ENCODE results near the gene MRPS18A. TPM values are rescaled to one million over a fixed set of nuclear protein-coding genes. Genes with fewer than 3 reads are reported as not detected.
A peak's percentile ranks its signal among the peaks of the same experiment; 100 is the strongest.

Gene MRPS18A
- total and polyA plus RNA-seq, 9 of the 15 experiments (the other 6 are each of a cell fraction or from before 2014, with no cell fraction given), result 87.5 to 243 (median 125) TPM

DNA sequence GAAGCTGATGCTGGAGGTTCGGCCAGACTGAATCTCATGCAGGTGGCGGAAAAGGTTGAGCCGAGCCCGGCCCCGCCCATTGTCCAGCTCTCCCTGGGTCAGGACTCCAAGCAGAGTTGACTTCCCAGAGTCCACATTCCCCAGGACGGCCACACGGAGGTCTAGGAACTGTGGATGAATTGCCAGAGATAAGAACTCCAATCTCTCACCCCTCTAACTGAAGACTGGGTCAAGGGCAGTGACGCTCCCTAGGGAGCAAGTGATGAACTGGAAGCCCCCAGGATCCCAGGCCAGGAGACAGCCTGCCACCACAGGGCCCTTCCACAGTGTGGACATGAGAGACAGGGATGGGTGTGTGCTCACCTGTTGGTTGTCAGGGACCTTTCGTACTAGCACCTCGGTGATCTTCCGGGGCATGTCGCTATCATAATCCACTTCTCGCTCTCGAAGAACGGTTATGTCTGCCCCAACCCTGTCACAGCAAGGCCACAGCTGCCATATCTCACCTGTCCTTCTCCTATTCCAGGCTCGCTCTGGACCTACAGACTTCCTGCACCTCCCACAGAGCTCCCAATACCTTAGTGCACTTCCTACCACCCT is 62.1 kb downstream of the MRPS18A start (continued):
- TF ChIP-seq, protein P1, sequence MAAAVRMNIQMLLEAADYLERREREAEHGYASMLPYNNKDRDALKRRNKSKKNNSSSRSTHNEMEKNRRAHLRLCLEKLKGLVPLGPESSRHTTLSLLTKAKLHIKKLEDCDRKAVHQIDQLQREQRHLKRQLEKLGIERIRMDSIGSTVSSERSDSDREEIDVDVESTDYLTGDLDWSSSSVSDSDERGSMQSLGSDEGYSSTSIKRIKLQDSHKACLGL (CRISPR knock-in tag; IDR thresholded peaks at IDR 0.05; ENCODE audit: borderline replicate concordance, poor library complexity, severe bottlenecking), result no peak
- TF ChIP-seq NCOA1 (IDR thresholded peaks at IDR 0.05; ENCODE audit: low read depth) (no peak), PHF8 (IDR thresholded peaks at IDR 0.05; ENCODE audit: borderline replicate concordance, low read length) (no peak), ZNF77 (CRISPR knock-in tag; IDR thresholded peaks at IDR 0.05) (no peak), ATF1 (CRISPR knock-in tag; IDR thresholded peaks at IDR 0.05) (no peak), ATF1 (tag; IDR thresholded peaks at IDR 0.05) (no peak), ZNF76 (CRISPR knock-in tag; IDR thresholded peaks at IDR 0.05; ENCODE audit: borderline replicate concordance) (no peak), NR3C1 (CRISPR knock-in tag; IDR thresholded peaks at IDR 0.05) (no peak), TRIM24 (IDR thresholded peaks at IDR 0.05) (no peak), ZNF174 (CRISPR knock-in tag; IDR thresholded peaks at IDR 0.05) (no peak), ZNF699 (CRISPR knock-in tag; IDR thresholded peaks at IDR 0.05; ENCODE audit: insufficient replicate concordance) (no peak), ZNF766 (CRISPR knock-in tag; conservative IDR thresholded peaks at IDR 0.05) (no peak), OTX1 (CRISPR knock-in tag; IDR thresholded peaks at IDR 0.05) (peak; percentile 81), ZFP30 (CRISPR knock-in tag; IDR thresholded peaks at IDR 0.05; ENCODE audit: borderline replicate concordance) (no peak)
- TF ChIP-seq, protein P2, sequence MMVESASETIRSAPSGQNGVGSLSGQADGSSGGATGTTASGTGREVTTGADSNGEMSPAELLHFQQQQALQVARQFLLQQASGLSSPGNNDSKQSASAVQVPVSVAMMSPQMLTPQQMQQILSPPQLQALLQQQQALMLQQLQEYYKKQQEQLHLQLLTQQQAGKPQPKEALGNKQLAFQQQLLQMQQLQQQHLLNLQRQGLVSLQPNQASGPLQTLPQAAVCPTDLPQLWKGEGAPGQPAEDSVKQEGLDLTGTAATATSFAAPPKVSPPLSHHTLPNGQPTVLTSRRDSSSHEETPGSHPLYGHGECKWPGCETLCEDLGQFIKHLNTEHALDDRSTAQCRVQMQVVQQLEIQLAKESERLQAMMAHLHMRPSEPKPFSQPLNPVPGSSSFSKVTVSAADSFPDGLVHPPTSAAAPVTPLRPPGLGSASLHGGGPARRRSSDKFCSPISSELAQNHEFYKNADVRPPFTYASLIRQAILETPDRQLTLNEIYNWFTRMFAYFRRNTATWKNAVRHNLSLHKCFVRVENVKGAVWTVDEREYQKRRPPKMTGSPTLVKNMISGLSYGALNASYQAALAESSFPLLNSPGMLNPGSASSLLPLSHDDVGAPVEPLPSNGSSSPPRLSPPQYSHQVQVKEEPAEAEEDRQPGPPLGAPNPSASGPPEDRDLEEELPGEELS (CRISPR knock-in tag; IDR thresholded peaks at IDR 0.05; ENCODE audit: borderline replicate concordance), result 0 out of 2 replicates have a peak, but pooled peaks have one; percentile 19
- TF ChIP-seq, protein P3, sequence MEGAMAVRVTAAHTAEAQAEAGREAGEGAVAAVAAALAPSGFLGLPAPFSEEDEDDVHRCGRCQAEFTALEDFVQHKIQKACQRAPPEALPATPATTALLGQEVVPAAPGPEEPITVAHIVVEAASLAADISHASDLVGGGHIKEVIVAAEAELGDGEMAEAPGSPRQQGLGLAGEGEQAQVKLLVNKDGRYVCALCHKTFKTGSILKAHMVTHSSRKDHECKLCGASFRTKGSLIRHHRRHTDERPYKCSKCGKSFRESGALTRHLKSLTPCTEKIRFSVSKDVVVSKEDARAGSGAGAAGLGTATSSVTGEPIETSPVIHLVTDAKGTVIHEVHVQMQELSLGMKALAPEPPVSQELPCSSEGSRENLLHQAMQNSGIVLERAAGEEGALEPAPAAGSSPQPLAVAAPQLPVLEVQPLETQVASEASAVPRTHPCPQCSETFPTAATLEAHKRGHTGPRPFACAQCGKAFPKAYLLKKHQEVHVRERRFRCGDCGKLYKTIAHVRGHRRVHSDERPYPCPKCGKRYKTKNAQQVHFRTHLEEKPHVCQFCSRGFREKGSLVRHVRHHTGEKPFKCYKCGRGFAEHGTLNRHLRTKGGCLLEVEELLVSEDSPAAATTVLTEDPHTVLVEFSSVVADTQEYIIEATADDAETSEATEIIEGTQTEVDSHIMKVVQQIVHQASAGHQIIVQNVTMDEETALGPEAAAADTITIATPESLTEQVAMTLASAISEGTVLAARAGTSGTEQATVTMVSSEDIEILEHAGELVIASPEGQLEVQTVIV (CRISPR knock-in tag; IDR thresholded peaks at IDR 0.05; ENCODE audit: borderline replicate concordance), result no peak
- TF ChIP-seq, protein P4, sequence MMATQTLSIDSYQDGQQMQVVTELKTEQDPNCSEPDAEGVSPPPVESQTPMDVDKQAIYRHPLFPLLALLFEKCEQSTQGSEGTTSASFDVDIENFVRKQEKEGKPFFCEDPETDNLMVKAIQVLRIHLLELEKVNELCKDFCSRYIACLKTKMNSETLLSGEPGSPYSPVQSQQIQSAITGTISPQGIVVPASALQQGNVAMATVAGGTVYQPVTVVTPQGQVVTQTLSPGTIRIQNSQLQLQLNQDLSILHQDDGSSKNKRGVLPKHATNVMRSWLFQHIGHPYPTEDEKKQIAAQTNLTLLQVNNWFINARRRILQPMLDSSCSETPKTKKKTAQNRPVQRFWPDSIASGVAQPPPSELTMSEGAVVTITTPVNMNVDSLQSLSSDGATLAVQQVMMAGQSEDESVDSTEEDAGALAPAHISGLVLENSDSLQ (IDR thresholded peaks at IDR 0.05), result no peak
- TF ChIP-seq, protein P5, sequence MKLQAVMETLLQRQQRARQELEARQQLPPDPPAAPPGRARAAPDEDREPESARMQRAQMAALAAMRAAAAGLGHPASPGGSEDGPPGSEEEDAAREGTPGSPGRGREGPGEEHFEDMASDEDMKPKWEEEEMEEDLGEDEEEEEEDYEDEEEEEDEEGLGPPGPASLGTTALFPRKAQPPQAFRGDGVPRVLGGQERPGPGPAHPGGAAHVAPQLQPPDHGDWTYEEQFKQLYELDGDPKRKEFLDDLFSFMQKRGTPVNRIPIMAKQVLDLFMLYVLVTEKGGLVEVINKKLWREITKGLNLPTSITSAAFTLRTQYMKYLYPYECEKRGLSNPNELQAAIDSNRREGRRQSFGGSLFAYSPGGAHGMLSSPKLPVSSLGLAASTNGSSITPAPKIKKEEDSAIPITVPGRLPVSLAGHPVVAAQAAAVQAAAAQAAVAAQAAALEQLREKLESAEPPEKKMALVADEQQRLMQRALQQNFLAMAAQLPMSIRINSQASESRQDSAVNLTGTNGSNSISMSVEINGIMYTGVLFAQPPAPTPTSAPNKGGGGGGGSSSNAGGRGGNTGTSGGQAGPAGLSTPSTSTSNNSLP (IDR thresholded peaks at IDR 0.05; ENCODE audit: borderline replicate concordance, low read depth, low read length), result no peak
- TF ChIP-seq, protein P6, sequence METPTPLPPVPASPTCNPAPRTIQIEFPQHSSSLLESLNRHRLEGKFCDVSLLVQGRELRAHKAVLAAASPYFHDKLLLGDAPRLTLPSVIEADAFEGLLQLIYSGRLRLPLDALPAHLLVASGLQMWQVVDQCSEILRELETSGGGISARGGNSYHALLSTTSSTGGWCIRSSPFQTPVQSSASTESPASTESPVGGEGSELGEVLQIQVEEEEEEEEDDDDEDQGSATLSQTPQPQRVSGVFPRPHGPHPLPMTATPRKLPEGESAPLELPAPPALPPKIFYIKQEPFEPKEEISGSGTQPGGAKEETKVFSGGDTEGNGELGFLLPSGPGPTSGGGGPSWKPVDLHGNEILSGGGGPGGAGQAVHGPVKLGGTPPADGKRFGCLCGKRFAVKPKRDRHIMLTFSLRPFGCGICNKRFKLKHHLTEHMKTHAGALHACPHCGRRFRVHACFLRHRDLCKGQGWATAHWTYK (CRISPR knock-in tag; IDR thresholded peaks at IDR 0.05), result peak; percentile 40; the same call in 1 of the 2 replicates
